ENCODE data around the gene CCDC142. TPM values are rescaled to one million over a fixed set of nuclear protein-coding genes. Genes with fewer than 3 reads are reported as not detected.

The CCDC142 gene
- total RNA-seq, 1 experiment from 2014 or later, result 14.0 TPM

GRCh38 chr2:74441690-74442482 is 40.9 kb downstream of the CCDC142 start, which contains the start of gene RTKN (continued):
- TF ChIP-seq ZNF219 (CRISPR knock-in tag; IDR thresholded peaks at IDR 0.05; ENCODE audit: borderline replicate concordance) (peak; percentile 83; the same call in 1 of the 2 replicates), ZNF416 (CRISPR knock-in tag; IDR thresholded peaks at IDR 0.05) (0 out of 2 replicates have a peak, but pooled peaks have one; percentile 22), KAT7 (CRISPR knock-in tag; IDR thresholded peaks at IDR 0.05; ENCODE audit: borderline replicate concordance) (0 out of 2 replicates have a peak, but pooled peaks have one; percentile 89), SMAD4 (CRISPR knock-in tag; IDR thresholded peaks at IDR 0.05) (no peak), GABPB1 (CRISPR knock-in tag; IDR thresholded peaks at IDR 0.05) (peak; percentile 29; the same call in 1 of the 2 replicates), SOX15 (CRISPR knock-in tag; IDR thresholded peaks at IDR 0.05) (no peak), ZNF121 (CRISPR knock-in tag; IDR thresholded peaks at IDR 0.05) (peak; percentile 93), ATF1 (CRISPR knock-in tag; IDR thresholded peaks at IDR 0.05) (0 out of 2 replicates have a peak, but pooled peaks have one; percentile 20), SMAD3 (CRISPR knock-in tag; IDR thresholded peaks at IDR 0.05; ENCODE audit: borderline replicate concordance) (0 out of 2 replicates have a peak, but pooled peaks have one; percentile 29), TEAD4 (CRISPR knock-in tag; IDR thresholded peaks at IDR 0.05) (no peak), NR2C2 (CRISPR knock-in tag; IDR thresholded peaks at IDR 0.05) (no peak), ZNF512 (CRISPR knock-in tag; IDR thresholded peaks at IDR 0.05; ENCODE audit: borderline replicate concordance) (no peak), ZNF396 (CRISPR knock-in tag; IDR thresholded peaks at IDR 0.05; ENCODE audit: borderline replicate concordance) (no peak), ZNF232 (CRISPR knock-in tag; IDR thresholded peaks at IDR 0.05) (no peak), PRDM15 (CRISPR knock-in tag; IDR thresholded peaks at IDR 0.05) (0 out of 2 replicates have a peak, but pooled peaks have one; percentile 25), E2F5 (CRISPR knock-in tag; IDR thresholded peaks at IDR 0.05) (peak; percentile 90), ARID4B (CRISPR knock-in tag; IDR thresholded peaks at IDR 0.05; ENCODE audit: borderline replicate concordance) (0 out of 2 replicates have a peak, but pooled peaks have one; percentile 57), MAX (CRISPR knock-in tag; IDR thresholded peaks at IDR 0.05) (peak; percentile 71), CREM (CRISPR knock-in tag; IDR thresholded peaks at IDR 0.05) (0 out of 2 replicates have a peak, but pooled peaks have one; percentile 59), TEAD1 (CRISPR knock-in tag; IDR thresholded peaks at IDR 0.05) (peak; percentile 27), NFATC4 (CRISPR knock-in tag; IDR thresholded peaks at IDR 0.05) (no peak), ETV6 (CRISPR knock-in tag; IDR thresholded peaks at IDR 0.05) (peak; percentile 72), JUN (CRISPR knock-in tag; IDR thresholded peaks at IDR 0.05) (no peak), E2F4 (CRISPR knock-in tag; IDR thresholded peaks at IDR 0.05; ENCODE audit: borderline replicate concordance, low read depth) (no peak), ZNF425 (CRISPR knock-in tag; conservative IDR thresholded peaks at IDR 0.05) (no peak)
